ENCODE data around the gene SUPT5H. TPM values are rescaled to one million over a fixed set of nuclear protein-coding genes. Genes with fewer than 3 reads are reported as not detected.

Gene SUPT5H
- total RNA-seq, 1 donor from 2014 or later: 114 TPM

GRCh38 chr19:39520541-39521484, 75.4 kb downstream of the SUPT5H start:
- DNase-seq (ENCODE audit: low read depth): no peak

DNA sequence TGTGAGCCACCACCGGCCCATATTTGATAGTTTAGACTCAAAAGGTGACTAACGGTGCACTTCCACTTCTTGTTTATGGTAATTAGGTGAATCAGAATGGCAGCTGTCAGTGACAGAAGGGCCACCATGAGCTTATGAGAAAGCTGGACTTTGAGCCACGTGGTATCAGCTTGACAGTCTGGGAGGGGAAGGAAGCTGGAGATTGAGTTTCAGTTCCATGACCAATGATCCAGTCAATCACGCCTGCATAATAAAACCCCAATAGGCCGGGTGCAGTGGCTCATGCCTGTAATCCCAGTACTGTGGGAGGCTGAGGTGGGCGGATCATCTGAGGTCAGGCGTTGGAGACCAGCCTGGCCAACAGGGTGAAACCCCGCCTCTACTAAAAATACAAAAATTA, 79.1 kb downstream of the SUPT5H start:
- DNase-seq (ENCODE audit: low read depth): no peak

- no peak for DNase-seq (ENCODE audit: low read depth)
Measured at GRCh38 chr19:39525205-39525604, 79.8 kb downstream of the SUPT5H start.

Other genes starting within 250 kb of the SUPT5H start
- gene NCCRP1, start 248.6 kb upstream of the SUPT5H start, total RNA-seq: 0.20 and 4.3 TPM in 2 replicates
- not detected in 2 replicates for gene SYCN, start 241.3 kb upstream of the SUPT5H start, total RNA-seq
- not detected in 2 replicates for gene IFNL3, start 200.6 kb upstream of the SUPT5H start, total RNA-seq
- not detected in 2 replicates for gene IFNL4, start 196.7 kb upstream of the SUPT5H start, total RNA-seq
- gene IFNL2, start 177.2 kb upstream of the SUPT5H start, total RNA-seq: not detected in 2 replicates
- gene IFNL1, start 149.2 kb upstream of the SUPT5H start, total RNA-seq: not detected in 2 replicates
- 0.15 TPM in 1 of 2 replicates, not detected in the other for gene LRFN1, start 124.7 kb upstream of the SUPT5H start, total RNA-seq
- not detected in 2 replicates for gene GMFG, start 109.5 kb upstream of the SUPT5H start, total RNA-seq
- 20.1 and 100 TPM in 2 replicates for gene SAMD4B, start 103.2 kb upstream of the SUPT5H start, total RNA-seq
- gene PAF1, start 54.5 kb upstream of the SUPT5H start, total RNA-seq: 23.1 and 40.9 TPM in 2 replicates
- 19.3 and 29.7 TPM in 2 replicates for gene MED29, start 54.2 kb upstream of the SUPT5H start, total RNA-seq
- 0.35 and 2.8 TPM in 2 replicates for gene ZFP36, start 38.7 kb upstream of the SUPT5H start, total RNA-seq
- 6.1 and 12.9 TPM in 2 replicates for gene PLEKHG2, start 32.9 kb upstream of the SUPT5H start, total RNA-seq
- gene RPS16, start 9.6 kb upstream of the SUPT5H start, total RNA-seq: 34.7 and 44.3 TPM in 2 replicates
- gene TIMM50, start 35.3 kb downstream of the SUPT5H start, total RNA-seq: 43.6 and 71.4 TPM in 2 replicates
- gene DLL3, start 53.4 kb downstream of the SUPT5H start, total RNA-seq: 0.05 TPM in 1 of 2 replicates, not detected in the other
- gene SELENOV, start 69.6 kb downstream of the SUPT5H start, total RNA-seq: not detected in 2 replicates
- gene EID2B, start 87.3 kb downstream of the SUPT5H start, total RNA-seq: 2.1 and 2.5 TPM in 2 replicates
- 5.4 and 16.9 TPM in 2 replicates for gene EID2, start 94.6 kb downstream of the SUPT5H start, total RNA-seq
- not detected in 2 replicates for gene LGALS13, start 156.9 kb downstream of the SUPT5H start, total RNA-seq
- gene LGALS16, start 210.3 kb downstream of the SUPT5H start, total RNA-seq: not detected in 2 replicates

Measured in renal cortical epithelial cell (primary cell).